Spleen (tissue), 7 donors: ENCODE data around the gene CCDC106.

Source experiments
- CTCF ChIP-seq, 11 experiments: fragments of 200-600 bp in 7 of 11; fragments of 450-650 bp in 4 of 11; sonication (generic) in 4 of 11; IDR thresholded peaks in 8 of 11; conservative IDR thresholded peaks in 3 of 11; 1 replicate in 7 of 11; 2 replicates in 4 of 11; pipeline versions ENCODE4 v1.4.0 to v1.8.0; 2016 to 2021; ENCODE audit warnings: antibody characterized with exemption in 11 of 11, inconsistent platforms in 4 of 11, mild to moderate bottlenecking in 1 of 11
- POLR2AphosphoS5 ChIP-seq, 3 donors: sonication (generic); formaldehyde crosslinking; IDR thresholded peaks; one replicate each; pipeline ENCODE4 v1.5.1; 2017; ENCODE audit warnings: antibody characterized with exemption in 3 of 3
- donor health status: DM: no; HTN: no; CAD: no; lungs with moderate emphysema.
- donor health status: DM: no; HTN: no; CAD: no.
- donor health status: DM: no; HTN: no; CAD: no.

- TF ChIP-seq POLR2AphosphoS5 (IDR thresholded peaks at IDR 0.05) (no peak), CTCF (IDR thresholded peaks at IDR 0.05 in 8 of 11, conservative IDR thresholded peaks at IDR 0.05 in 3 of 11) (no peak)
Observed at GRCh38 chr19:55676383-55676782, 28.4 kb downstream of the CCDC106 start.
